DOHH2 (cell line): ENCODE results near the gene CMSS1.

Experiments
- H3F3A ChIP-seq: fragments of 200-600 bp; sonication (generic), shearing (Covaris generic); 2 replicates; pipeline ENCODE4 v1.6.0; 2016; ENCODE audit warnings: antibody characterized with exemption, mild to moderate bottlenecking; ENCODE audit not compliant: control insufficient read depth, insufficient read depth
- H3K27ac ChIP-seq: fragments of 200-600 bp; sonication (generic); 2 replicates; pipeline ENCODE4 v1.5.1; 2014; ENCODE audit warnings: low read depth, mild to moderate bottlenecking, low read length, moderate library complexity
- H3K27me3 ChIP-seq: fragments of 200-600 bp; sonication (generic); 2 replicates; pipeline ENCODE4 v1.6.1; 2014; ENCODE audit warnings: mild to moderate bottlenecking, low read length, mixed read lengths; ENCODE audit not compliant: control insufficient read depth
- H3K36me3 ChIP-seq: fragments of 200-600 bp; sonication (generic); 2 replicates; pipeline ENCODE4 v1.6.1; 2014; ENCODE audit warnings: mild to moderate bottlenecking, low read length, moderate library complexity, mixed read lengths; ENCODE audit not compliant: control insufficient read depth
- H3K4me1 ChIP-seq: fragments of 200-600 bp; sonication (generic); 2 replicates; pipeline ENCODE4 v1.6.1; 2014; ENCODE audit warnings: mild to moderate bottlenecking, low read length, mixed read lengths; ENCODE audit not compliant: control insufficient read depth
- H3K4me2 ChIP-seq: fragments of 200-600 bp; sonication (generic); 2 replicates; pipeline ENCODE4 v1.6.0; 2014; ENCODE audit warnings: mild to moderate bottlenecking, low read length, moderate library complexity
- H3K4me3 ChIP-seq: fragments of 200-600 bp; sonication (generic); 2 replicates; pipeline ENCODE4 v1.5.1; 2014; ENCODE audit warnings: mild to moderate bottlenecking, low read length, mixed read lengths
- H3K79me2 ChIP-seq: fragments of 200-600 bp; sonication (generic); 2 replicates; pipeline ENCODE4 v1.6.1; 2014; ENCODE audit warnings: mild to moderate bottlenecking, low read length, mixed read lengths; ENCODE audit not compliant: control insufficient read depth
- H3K9me2 ChIP-seq: fragments of 200-600 bp; sonication (generic); replicated peaks from 2 replicates; pipeline ENCODE4 v1.6.1; 2014; ENCODE audit warnings: mild to moderate bottlenecking, low read length, mixed read lengths; ENCODE audit not compliant: control insufficient read depth
- H3K9me3 ChIP-seq: fragments of 200-600 bp; sonication (generic); 2 replicates; pipeline ENCODE4 v1.6.1; 2014; ENCODE audit warnings: antibody characterized with exemption, low read length, mixed read lengths; ENCODE audit not compliant: control insufficient read depth, insufficient read depth
- H4K20me1 ChIP-seq: fragments of 200-600 bp; sonication (generic); 2 replicates; pipeline ENCODE4 v1.6.0; 2014; ENCODE audit warnings: low read depth, mild to moderate bottlenecking, antibody characterized with exemption, low read length, moderate library complexity; ENCODE audit not compliant: control insufficient read depth, insufficient read depth
- CTCF ChIP-seq: fragments of 200-600 bp; sonication (generic); IDR thresholded peaks from one replicate; pipeline ENCODE4 v1.5.1; 2014; ENCODE audit warnings: antibody characterized with exemption, mild to moderate bottlenecking, low read depth, low read length; ENCODE audit not compliant: poor library complexity, severe bottlenecking
- EZH2phosphoT487 ChIP-seq: fragments of 200-600 bp; sonication (generic); IDR thresholded peaks from 2 replicates; pipeline ENCODE4 v1.6.1; 2017; ENCODE audit warnings: borderline replicate concordance, mild to moderate bottlenecking, antibody characterized with exemption, low read length, moderate library complexity, mixed read lengths

CMSS1 gene

GRCh38 chr3:100210772-100211135 is 393.1 kb downstream of the CMSS1 start:
- Histone ChIP-seq H3K9me3 (no peaks in the 10 kb centered on the region), H3K4me3 (no peak overlapping the region), H3K27me3 (no peaks in the 10 kb centered on the region), H3K36me3 (no peaks in the 10 kb centered on the region), H3K4me2 (no peak overlapping the region), H4K20me1 (no peaks in the 10 kb centered on the region), H3K79me2 (no peaks in the 10 kb centered on the region), H3K27ac (no peak overlapping the region), H3K9me2 (no peaks in the 10 kb centered on the region), H3F3A (no peaks in the 10 kb centered on the region), H3K4me1 (no peaks in the 10 kb centered on the region)
- TF ChIP-seq EZH2phosphoT487, result no peak
- no peak for TF ChIP-seq CTCF

GRCh38 chr3:100213891-100214573 is 396.4 kb downstream of the CMSS1 start:
- no peaks in the 10 kb centered on the region for H3K4me1 ChIP-seq
- TF ChIP-seq CTCF (no peak), EZH2phosphoT487 (no peak)
- no peaks in the 10 kb centered on the region for H3K9me3 ChIP-seq
- H3K27me3 ChIP-seq, result no peaks in the 10 kb centered on the region; the same call in 1 of the 2 replicates
- no peaks in the 10 kb centered on the region for H3K36me3 ChIP-seq
- no peaks in the 10 kb centered on the region for H3F3A ChIP-seq
- no peaks in the 10 kb centered on the region for H3K79me2 ChIP-seq
- H3K27ac ChIP-seq, result no peak overlapping the region
- no peak overlapping the region for H3K4me2 ChIP-seq
- no peak overlapping the region for H3K4me3 ChIP-seq
- no peaks in the 10 kb centered on the region for H4K20me1 ChIP-seq
- no peaks in the 10 kb centered on the region for H3K9me2 ChIP-seq

DNA sequence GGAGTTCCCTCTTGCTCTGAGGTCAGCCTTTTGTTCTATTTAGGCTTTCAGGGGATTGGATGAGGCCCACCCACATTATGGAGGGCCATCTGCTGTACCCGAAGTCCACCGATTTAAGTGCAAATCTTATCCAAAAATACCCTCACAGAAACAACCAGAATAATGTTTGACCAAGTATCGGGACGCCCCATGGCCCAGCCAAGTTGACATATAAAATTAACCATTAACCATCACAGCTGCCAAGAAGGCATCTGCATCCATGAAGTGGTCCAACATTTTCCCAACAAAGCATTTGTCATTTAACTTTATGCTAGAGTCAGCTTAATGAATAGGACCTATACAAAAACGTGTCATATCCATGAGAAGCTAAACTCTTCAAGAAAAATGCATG is 396.9 kb downstream of the CMSS1 start:
- Histone ChIP-seq H3K9me2 (no peaks in the 10 kb centered on the region), H3K4me2 (no peak overlapping the region), H3K4me1 (no peaks in the 10 kb centered on the region), H3K79me2 (no peaks in the 10 kb centered on the region), H3F3A (no peaks in the 10 kb centered on the region), H3K27me3 (no peaks in the 10 kb centered on the region; the same call in 1 of the 2 replicates), H3K27ac (no peak overlapping the region), H3K36me3 (no peaks in the 10 kb centered on the region), H3K9me3 (no peaks in the 10 kb centered on the region), H3K4me3 (no peak overlapping the region), H4K20me1 (no peaks in the 10 kb centered on the region)
- TF ChIP-seq CTCF (no peak), EZH2phosphoT487 (no peak)
